EL (cell line): ENCODE results near the gene CACNA1D.
"Not testable (repeated sequence)": the region's sequence is repeated elsewhere in the genome, so short reads cannot be mapped to it uniquely, and the experiment has no call there.

Source experiments
- DNase-seq: peaks from one replicate; pipeline ENCODE4 v3.0.0-alpha.2; 2016

The CACNA1D gene

DNA sequence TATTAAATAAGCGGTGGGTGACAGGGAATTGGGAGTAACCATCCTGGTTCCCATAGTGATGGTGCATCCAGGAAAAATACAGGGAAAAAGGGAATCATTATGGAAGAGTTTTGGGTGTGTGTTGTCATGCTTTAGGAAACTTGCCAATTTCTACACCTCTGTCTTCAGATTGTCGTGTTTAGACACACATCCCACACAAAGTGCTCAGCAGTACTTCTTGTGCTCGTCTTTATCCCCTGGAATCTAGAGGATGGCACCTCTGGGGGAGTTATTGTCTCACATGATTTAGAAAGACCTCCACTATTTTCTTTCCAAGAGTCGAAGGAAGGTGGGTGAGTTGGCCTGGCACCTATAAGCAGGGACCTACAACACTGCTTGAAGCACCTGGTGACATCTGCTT is 35.8 kb downstream of the CACNA1D start:
- DNase-seq: no peak

DNA sequence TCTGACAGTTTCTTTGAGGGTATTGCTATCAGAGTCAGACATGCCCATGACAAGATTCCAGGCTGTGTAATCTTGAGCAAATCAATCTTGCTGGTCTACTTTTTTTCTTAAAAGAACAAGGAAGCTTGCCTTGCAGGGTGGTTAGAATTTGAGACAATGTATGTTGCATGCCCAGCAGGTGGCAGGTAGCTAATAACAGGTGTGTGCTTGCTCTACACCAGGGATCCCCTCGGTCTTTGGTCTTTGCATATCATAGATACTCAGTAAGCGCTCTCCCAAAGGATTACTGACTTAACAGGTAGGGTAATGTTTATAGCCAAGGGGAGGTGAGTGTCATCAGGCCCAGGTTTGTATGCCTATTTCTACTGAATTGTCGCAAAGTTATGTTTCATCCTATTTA is 37.3 kb downstream of the CACNA1D start:
- DNase-seq: no peak

DNA sequence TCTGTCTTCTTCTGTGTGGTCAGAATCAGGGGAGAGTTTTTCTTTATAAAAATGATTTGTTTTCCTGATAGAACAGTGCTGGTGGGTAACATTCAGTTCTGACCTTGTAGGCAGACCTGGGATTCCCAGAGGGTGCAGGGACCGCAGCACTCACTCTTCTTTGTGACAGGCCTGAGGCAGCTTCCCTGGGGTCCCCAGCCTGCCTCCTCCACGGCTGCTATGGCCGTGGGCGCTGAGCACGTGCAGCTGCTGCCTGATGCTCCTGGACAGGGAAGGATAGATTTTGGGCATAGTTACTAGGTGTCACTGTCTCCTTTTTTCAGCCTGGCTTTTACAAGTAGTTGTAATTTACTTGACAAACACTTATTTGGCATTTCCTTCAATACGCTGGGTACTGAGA is 39.1 kb downstream of the CACNA1D start:
- no peak for DNase-seq

DNA sequence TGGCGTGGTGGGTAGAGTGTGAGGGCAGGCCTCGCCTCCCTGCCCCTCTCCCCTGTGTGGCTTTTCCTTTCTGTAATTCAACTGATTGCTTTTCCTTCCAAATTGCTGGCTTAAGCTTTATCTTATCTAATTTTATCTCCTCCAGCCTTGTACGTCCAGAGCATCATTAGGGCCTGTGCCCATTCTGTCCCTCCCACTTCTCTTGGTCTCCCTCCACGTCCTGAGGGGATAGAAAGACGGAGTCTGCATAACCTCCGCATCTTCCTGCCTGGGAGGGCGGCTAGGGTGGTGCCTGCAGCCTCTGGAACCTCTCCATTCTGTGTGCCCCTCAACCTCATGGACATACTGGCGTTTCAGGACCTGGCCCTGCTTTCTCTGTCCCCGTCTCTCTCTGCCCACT is 39.8 kb downstream of the CACNA1D start:
- no peak for DNase-seq

DNA sequence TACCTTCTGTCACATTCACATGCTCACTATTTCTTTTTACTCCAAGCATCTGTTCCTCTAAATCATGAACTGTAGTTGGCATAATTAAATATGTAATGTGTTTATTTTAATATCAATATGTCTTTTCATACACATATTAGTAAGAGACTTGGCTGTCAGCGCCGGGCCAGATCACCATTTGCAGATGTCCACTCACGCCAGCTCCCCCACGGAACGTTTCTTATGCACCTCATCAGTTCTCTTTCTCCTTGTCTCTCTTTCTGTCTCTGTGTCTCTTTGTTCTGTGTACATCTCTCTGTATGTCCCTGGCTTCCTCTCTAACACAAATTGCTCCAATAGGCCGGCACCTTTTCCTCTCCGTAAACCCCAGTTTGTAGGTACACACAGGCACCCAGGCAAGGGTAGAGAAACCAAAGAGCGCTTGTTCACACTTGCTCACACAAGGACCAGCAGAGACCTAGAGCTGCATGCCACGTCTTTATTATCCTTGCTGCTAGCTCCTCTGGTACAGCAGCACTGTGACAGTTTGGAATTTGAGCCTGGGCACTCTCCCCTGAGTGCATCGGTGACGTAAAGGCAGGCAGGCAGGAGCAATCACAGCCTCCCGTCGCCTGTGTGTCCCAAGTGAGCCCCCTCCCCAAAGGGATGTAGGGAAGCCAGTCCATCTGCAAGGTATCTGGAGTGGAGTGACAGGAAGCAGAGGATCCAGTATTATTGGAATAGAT is 40.4 kb downstream of the CACNA1D start:
- DNase-seq: no peak

DNA sequence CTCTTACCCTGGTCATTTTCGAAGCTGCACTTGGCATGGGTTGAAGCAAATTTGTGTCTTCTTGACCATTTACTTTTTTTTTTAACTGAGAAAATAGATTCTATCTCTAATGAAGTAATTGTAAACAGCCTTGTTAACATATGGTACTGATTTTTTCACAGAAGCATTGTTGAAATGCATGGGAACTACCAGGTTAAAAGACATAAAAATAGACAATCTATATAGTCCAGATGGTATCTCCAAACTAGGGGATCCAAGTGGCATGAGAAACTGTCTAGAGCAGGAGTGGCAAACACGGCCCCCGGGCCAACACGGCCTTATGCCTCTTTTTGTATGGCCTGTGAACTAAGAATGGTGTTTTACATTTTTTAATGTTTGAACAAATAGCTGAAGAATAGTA is 41.9 kb downstream of the CACNA1D start:
- no peak for DNase-seq

DNA sequence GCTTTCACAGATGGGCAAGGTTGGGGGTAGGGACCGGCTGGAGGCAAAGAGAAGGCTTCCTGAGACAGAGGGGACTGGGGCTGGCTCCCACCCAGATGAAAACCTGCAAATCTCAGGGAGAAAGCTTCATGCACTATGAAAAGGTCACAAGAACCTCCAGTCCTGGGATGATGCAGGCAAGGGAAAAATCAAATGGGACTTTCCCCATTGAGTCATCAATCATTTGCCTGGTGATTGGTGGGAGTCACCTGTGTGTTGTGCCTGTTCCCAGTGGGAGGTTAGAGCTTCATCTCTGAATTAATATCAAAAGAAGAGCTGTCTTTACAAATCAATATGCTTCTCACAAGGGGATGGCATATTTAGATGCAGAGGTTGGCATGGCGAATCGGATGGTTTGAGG is 49.9 kb downstream of the CACNA1D start:
- no peak for DNase-seq

DNA sequence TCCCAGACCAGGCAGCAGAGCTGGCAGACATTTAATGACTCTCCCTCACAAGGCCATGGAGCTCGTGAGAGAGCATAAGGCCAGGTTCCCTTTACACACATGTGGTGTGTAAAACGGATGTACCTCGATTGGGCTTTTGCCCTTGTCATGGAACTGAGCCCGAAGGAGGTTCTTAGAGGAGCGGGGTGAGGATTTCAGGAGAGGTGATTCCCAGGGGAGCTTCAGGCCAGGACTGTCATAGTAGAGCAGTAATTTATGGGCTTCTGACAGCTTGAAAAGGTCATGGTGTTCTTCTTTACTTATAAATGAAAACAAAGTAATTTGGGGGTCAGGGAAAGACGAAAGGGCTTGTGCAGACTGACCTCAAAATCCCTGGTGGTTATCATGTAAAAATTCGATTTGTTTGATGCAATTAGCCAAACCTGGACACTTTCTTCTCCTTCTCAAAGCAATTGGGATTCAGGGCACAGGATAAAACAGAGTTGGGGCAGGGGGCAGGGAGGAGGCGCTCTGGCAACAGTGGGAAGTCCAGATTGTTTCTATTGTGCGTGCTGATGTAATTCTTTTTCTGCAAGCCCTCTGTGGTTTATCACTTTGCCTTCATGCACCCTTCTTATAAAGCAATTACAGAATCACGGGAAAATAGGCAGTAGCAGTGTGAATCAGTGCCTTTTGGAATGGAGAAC is 51.0 kb downstream of the CACNA1D start:
- no peak for DNase-seq

DNA sequence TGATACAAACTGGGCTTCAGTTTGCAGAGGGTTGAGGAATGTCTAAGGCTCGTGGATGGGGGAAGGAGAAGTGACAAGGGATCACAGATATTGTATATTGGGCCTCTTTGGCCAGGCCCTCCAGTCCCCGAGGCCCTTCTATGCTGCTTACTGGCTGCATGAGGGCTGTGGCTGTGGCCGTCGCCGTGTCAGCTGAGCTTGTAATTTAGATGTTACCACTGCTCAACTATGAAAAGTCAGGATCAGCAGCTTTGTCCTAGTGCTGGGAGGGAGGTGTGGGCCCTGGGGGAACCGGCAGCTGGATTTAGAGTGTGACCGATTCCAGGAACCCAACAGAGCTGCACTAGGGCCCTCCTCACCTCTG is 51.6 kb downstream of the CACNA1D start:
- no peak for DNase-seq

DNA sequence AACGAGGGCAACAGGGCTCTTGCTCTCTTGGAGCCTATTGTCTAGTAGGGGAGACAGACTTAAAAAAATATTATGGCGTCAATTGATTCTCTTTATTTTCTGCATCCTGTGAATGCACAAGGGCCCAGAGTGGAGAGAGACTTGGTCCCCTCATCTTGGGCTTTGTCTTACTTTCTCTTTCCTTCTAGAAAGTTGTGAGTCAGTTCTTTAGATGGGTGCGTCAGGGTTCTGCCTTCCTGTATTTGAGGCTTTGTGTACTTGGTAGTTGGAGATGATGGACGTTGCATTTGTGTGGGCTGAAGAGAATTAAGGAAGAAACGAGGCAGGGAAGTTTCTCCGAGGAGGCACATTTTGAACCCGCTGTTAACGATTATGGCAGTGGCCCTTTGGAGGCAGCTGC is 52.9 kb downstream of the CACNA1D start:
- no peak for DNase-seq

DNA sequence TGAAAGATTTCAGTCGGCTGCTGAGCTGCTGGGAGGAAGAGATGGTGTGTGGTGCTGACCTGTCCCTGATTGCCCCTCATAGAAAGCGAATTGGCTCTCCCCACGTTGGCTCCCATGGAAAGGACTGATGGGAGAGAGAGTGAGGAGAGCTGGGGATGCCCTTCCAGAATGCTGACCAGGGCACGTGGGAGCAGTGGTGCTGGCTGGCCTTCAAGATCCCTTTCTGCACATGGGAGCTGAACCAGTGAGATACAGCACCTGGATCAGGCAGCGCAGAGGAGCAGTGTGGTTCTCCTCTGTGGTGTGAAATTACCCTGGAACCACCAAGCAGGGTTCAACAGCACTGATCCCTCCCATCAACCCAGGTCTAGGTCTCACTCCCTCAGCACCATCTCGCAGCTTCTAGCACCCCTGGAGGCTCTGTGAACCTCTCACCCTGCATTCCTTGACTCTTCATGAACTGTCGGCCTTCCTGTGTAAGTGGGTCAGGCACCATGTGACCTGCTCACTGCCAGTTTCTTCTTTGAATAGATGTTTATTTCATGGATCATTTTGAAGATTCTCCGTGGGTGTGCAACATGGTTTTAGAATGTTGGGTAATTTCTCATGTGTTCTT is 55.7 kb downstream of the CACNA1D start:
- DNase-seq: no peak

DNA sequence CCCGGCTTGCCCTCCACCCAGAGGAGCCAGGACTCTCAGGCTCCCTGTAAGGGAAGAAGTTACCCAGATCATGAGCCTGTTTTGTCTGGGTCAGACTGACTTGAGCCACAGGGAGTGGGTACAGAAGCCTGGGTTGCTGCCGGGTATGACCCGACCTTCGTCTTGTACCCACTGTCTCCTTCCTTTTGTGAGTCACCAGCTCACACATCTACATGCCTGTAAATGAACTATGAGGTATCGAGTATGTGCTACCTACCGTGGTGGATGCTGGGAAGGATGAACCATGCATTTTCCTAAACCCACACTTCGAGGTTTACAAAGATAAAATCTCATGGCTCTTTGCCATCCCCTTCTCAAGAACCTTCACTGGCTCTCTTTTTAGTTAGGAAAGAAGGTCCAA is 56.9 kb downstream of the CACNA1D start:
- DNase-seq: no peak

DNA sequence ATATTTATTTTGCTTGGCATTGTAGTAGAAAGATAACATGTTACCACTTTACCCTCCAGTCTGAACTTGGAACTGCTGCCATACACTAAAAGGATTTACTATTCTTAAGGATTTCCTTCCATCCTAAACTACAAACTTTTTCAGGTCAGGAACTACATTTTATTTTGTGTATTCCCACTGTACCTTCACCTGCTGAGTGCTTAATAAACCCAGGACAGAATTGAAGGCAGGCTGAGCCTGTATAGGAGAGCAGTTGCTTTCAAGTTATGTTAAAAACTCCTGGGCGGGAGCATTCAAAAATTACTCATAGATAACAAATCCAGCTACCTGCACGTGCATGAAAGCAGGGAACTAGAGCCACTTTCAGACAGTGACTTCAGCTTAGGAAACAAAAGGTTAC is 58.3 kb downstream of the CACNA1D start:
- DNase-seq: no peak

DNA sequence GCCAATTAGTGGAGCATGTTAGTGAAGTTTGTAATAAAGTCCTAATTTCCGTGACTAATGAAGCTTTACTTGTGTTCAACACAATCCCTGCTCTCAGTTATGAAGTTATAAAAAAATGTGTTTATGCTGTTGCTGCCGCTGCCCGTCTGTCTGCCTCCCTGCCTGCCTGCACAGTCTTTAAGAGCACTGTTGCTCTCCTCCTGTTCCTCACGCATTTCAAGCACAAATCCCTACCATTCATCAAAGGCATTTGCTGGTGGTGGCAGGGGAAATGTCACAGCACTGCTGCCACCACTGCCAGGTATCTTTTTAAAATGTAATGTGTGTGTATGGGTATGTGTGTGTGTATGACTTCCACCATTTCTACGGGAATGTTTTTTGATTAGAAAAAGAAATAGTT is 58.8 kb downstream of the CACNA1D start:
- no peak for DNase-seq

DNA sequence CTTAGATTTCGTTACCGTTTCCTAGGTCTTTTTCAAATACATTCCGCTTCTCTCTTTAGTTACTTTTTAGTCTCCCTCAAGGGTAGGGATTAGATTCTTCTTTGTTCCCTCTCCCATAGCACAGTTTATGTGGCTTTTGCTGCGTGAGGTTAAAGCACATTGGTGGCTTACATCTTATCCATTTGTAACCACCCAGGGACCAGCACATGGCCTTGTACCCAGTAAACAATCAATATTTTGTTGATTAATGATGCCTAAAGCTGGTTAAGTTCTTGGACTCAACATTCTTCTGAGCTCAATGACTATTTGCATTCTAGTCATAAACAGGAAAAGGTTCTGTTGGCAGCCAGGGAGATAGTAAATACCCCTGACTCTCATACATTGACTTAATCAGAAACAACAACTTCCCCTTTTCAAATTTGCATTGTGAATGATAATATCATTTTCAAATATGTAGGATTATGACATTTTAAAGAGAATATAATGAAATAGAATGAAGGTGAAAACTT is 60.2 kb downstream of the CACNA1D start:
- no peak for DNase-seq

DNA sequence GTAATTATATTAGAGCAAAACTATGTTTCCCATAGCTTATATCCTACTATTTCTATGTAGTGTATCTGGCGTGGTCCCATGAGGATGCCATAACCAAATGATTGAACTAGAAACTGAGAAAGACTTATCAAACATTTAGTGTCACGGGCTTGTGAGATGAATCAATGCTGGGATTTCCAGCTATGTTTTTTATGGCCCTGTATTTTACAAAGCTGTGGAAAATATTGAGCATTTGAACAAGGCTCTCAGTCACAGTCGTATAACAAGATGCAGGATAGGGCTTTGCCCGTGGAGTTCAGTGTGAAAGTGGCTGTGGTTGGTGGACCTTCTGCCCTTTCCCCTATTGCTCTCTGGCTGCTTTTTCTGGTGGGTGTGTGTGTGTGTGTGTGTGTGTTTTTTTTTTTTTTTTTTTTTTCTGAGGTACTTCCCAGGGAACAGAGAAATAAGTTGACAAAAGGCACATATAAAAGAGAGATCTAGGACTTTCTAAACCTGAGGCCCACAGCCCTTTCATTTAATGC is 60.7 kb downstream of the CACNA1D start:
- DNase-seq: no peak

DNA sequence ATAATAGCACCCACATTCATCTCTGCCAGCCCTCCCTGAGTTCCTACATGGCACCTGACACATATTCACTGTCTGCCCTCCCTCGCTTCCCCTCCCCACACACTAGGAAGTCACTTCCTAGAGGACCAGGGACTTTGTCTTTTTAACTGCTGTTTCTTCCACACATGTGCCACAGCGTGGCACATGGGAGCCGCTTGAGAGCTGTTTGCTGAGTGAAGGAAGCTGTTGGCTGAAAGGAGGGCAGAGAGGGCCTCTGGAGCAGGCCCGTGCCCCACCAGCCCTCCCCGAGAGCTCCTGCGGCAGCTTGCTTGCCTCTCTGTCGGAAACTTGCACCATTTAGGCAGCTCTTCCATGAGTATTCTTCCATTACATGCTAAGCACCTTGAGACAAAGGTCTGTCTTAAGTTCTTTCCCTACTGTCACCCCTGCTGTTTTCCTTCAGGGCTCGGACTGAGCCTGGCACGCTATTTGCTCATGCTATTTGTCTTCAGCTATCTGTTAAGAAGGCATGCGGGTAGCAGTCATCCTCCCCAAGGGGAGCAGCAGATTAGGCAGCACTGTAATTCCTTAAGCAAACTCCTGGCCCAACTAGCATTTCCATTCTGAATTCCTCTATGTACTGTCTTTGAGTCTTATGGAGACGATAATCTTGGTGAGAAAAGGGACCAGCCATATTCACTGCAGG is 72.2 kb downstream of the CACNA1D start:
- no peak for DNase-seq

DNA sequence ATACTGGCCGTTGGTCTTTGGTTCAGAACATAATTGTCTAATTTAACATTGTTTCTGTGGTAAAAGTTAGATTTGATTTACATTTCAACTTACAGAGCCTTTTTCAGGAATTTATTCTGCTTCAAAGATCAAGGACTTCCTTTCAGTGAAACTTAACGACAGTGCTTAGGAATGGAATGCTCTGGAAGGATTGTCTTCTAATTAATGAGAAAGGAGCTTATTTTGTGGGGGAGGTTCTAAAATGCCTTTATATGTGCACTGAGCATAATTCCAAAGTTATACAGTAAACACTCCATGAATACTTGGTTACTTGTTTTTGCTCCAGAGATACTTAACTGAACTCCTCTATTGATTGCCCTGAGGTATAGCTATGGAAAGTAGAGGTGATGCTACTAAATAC is 75.7 kb downstream of the CACNA1D start:
- DNase-seq: no peak

DNA sequence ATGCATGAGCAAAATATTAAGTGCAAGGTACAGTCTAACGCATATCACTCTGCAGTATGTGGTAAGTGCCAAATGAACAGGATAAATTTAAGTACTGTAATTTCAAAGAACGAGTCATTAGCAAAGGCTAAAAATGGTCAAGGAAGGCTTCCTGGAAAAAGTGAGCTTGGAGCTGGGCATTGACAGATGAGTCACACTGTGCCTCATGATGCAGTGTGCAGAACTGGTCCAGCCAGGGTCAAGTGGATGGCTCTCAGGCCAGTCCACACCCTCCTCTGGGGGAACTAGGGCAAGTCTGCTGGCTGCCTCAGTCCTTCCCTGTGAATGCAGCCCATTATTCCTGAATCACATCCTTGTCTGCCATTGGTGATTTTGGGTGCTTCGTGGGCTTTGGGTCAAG is 76.3 kb downstream of the CACNA1D start:
- peak; percentile 13 for DNase-seq

DNA sequence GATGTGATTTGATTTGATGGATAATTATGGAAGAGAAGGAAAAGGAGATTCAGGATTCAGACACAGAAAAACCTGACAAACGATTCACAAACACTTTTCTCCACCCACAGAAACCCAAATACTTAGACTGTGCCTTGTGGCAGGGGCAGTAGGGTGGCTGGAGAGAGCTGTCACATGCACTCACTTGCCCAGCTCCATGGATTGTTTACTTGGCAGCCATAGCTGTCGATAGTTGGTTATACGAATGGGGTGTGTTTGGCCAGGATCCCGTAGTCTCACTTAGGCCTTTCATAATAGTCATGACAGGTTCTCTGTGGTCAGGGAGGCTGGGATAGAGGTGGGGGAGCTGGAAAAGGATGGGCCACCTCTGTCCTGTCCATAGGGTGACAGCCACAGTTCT is 76.9 kb downstream of the CACNA1D start:
- no peak for DNase-seq

DNA sequence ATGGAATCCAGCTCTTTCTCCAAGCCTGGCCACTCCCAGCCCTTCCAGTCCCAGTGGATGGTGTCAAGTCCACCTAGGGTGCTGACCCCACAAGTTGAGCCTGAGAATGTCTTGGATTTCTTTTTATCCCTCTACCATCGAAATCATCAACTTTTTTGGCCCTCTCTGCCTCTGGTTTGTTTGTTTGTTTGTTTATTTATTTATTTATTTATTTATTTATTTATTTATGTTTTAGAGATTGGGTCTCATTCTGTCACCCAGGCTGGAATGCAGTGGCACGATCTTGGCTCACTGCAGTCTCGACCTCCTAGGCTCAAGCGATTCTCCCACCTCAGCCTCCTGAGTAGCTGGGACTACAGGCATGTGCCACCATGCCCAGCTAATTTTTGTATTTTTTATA is 77.8 kb downstream of the CACNA1D start:
- DNase-seq: not testable (repeated sequence)

DNA sequence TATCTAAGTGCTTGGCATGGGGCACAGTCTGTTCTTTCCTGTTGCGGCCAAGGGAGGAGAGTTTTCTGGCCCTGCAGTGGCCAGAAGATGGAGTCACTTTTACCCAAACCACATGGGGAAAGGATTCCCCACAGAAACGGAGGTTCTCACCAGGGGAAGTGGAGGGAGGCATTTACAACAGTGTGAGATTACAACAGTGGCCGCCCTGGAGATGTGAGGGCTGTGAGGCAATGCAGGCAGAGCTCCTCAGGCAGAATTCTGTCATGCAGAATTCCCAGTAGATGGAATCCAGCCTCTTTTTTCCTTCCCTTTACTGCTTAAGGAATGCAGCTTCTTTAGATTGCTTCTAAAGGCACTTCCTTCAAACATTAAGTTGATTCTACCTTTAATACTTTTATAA is 83.1 kb downstream of the CACNA1D start:
- no peak for DNase-seq

DNA sequence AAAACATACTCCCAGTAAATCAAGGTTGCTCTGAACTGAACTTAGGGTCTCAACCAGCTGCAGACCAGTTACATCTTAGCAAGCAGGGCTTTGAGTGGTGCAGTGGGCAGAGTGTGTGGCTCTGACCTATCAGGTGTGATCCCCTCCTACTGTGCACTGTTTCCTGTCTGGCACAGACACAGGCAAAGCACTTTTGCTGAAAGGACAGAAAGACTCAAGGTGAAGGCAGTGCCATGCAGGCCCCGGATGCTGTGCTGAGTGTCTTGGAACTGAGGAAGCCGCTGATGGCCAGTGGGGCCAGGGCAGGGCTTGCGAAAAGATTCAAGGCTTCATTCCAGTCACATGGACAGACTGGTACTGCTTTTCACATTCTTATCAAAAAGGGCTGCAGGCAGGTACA is 85.2 kb downstream of the CACNA1D start:
- no peak for DNase-seq

DNA sequence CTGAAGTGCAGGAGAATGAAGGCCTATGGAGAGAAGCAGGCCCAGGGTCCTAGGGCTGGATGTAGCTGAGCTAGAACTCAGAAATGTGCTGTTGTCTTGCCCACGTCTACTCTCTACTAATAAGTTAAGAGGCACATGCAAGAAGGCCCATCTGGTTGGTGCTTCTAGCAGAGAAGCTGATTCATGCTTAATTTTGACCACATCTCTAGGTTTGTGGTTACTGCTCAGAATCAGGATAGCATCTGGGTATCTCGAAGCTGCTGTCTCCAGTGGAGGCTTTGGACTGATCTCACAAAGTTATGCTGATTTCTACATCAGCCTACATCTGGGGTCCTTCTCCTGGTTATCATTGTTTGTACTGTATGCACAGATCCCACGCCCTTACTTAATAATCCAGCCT is 87.3 kb downstream of the CACNA1D start:
- no peak for DNase-seq
